Measurements from ENCODE around the gene HOXC13.

HOXC13 gene

GRCh38 chr12:53968214-53969127, 29.8 kb downstream of the HOXC13 start (continued):
- no peak for TF ChIP-seq ZNF341 (tag by site-specific recombination; IDR thresholded peaks at IDR 0.05; ENCODE audit: low read depth)
- no peak for TF ChIP-seq ZNF514 (tag by site-specific recombination; IDR thresholded peaks at IDR 0.05)
- TF ChIP-seq PRDM2 (tag by site-specific recombination; IDR thresholded peaks at IDR 0.05; ENCODE audit: borderline replicate concordance): no peak
- no peak for TF ChIP-seq ZNF354C (tag by site-specific recombination; IDR thresholded peaks at IDR 0.05; ENCODE audit: borderline replicate concordance, low read depth)
- 0 out of 2 replicates have a peak, but pooled peaks have one; percentile 19 for TF ChIP-seq KLF1 (tag by site-specific recombination; IDR thresholded peaks at IDR 0.05)
- TF ChIP-seq ZNF280C (tag by site-specific recombination; IDR thresholded peaks at IDR 0.05): no peak
- no peak for TF ChIP-seq ELK4 (IDR thresholded peaks at IDR 0.05; ENCODE audit: borderline replicate concordance, low read depth, low read length)
- TF ChIP-seq ZNF449 (tag by site-specific recombination; IDR thresholded peaks at IDR 0.05): no peak
- no peak for TF ChIP-seq ZNF621 (tag by site-specific recombination; IDR thresholded peaks at IDR 0.05)
- peak; percentile 32; the same call in 1 of the 2 replicates for TF ChIP-seq ZNF18 (tag by site-specific recombination; IDR thresholded peaks at IDR 0.05)
- no peak for TF ChIP-seq GLI2 (tag by site-specific recombination; IDR thresholded peaks at IDR 0.05; ENCODE audit: borderline replicate concordance, low read depth)
- no peak for TF ChIP-seq ZNF302 (tag by site-specific recombination; IDR thresholded peaks at IDR 0.05; ENCODE audit: low read depth)
- peak; percentile 32 for TF ChIP-seq ZBTB26 (tag by site-specific recombination; optimal IDR thresholded peaks at IDR 0.05)
- TF ChIP-seq PATZ1 (tag by site-specific recombination; IDR thresholded peaks at IDR 0.05): peak; percentile 13; the same call in 1 of the 2 replicates
- TF ChIP-seq ZNF248 (tag by site-specific recombination; IDR thresholded peaks at IDR 0.05): no peak
- no peak for TF ChIP-seq ZNF112 (tag by site-specific recombination; IDR thresholded peaks at IDR 0.05)
- TF ChIP-seq ZNF146 (tag by site-specific recombination; IDR thresholded peaks at IDR 0.05): no peak
- TF ChIP-seq PRDM4 (tag by site-specific recombination; IDR thresholded peaks at IDR 0.05): peak; percentile 65; the same call in 1 of the 2 replicates

Data from HEK293 (cell line).